K562 (cell line): Measurements from ENCODE around the gene TCF12. TPM values are rescaled to one million over a fixed set of nuclear protein-coding genes. Genes with fewer than 3 reads are reported as not detected.

Experiments
- HMGN3 ChIP-seq: IDR thresholded peaks from 2 replicates; pipeline ENCODE4 v1.6.1; 2011; ENCODE audit warnings: borderline replicate concordance, low read depth, mild to moderate bottlenecking, mixed read lengths, low read length; ENCODE audit not compliant: insufficient read length; ENCODE audit errors: extremely low read depth
- MLX ChIP-seq, 2 experiments: fragments of 450-650 bp in 1 of 2; sonication (generic) in 1 of 2; formaldehyde crosslinking; conservative IDR thresholded peaks; 2 replicates each; pipeline versions ENCODE4 v1.4.0 to v1.8.1; 2020 to 2022; ENCODE audit warnings: mild to moderate bottlenecking in 1 of 2, missing genetic modification reagents in 1 of 2
- RBM22 ChIP-seq: fragments of 200-400 bp; formaldehyde crosslinking; IDR thresholded peaks from 2 replicates; pipeline ENCODE4 v1.6.1; 2018; ENCODE audit warnings: low read length, low read depth; ENCODE audit not compliant: poor library complexity, severe bottlenecking
- REST ChIP-seq, 2 experiments: fragments of 450-650 bp; formaldehyde crosslinking in 1 of 2; IDR thresholded peaks; 2 replicates each; pipeline versions ENCODE4 v1.4.0 to v1.6.1; 2014 to 2020; ENCODE audit warnings: mild to moderate bottlenecking in 2 of 2, borderline replicate concordance in 1 of 2, low read depth in 1 of 2
- STAG1 ChIP-seq: sonication (generic); formaldehyde crosslinking; IDR thresholded peaks from 2 replicates; pipeline ENCODE4 v1.5.0; 2020; ENCODE audit warnings: missing genetic modification reagents, borderline replicate concordance
- ZNF12 ChIP-seq: sonication (generic); formaldehyde crosslinking; IDR thresholded peaks from 2 replicates; pipeline ENCODE4 v1.4.0; 2020; ENCODE audit warnings: mild to moderate bottlenecking, missing genetic modification reagents
- polyA plus RNA-seq, 8 experiments: library from polyadenylated mRNA; depleted of rRNA in 4 of 8; stranded (reverse) in 5 of 8; unstranded in 3 of 8; fragments of >200 nt; fragmentation: Nextera tagmentation in 2 of 8; fragmentation: Illumina TruSeq in 1 of 8; extraction: Ambion mirVana in 2 of 8; extraction: Trizol in 1 of 8; gene quantifications; 2 replicates each; pipeline versions ENCODE4 v1.2.1 to v1.2.3, GENCODE V29; 2011 to 2014; ENCODE audit warnings: inconsistent platforms in 1 of 8, missing spikeins in 1 of 8
- total RNA-seq, 7 experiments: library from RNA; depleted of rRNA in 6 of 7; stranded (reverse); fragments of >200 nt in 6 of 7; fragmentation: Illumina TruSeq in 2 of 7; extraction: Trizol in 2 of 7; gene quantifications; 2 replicates each; pipeline versions ENCODE4 v1.2.1 to v1.2.3, GENCODE V29; 2011 to 2021; ENCODE audit warnings: low replicate concordance in 1 of 7

Gene TCF12
- total and polyA plus RNA-seq, 9 of the 15 experiments (the other 6 are each of a cell fraction or from before 2014, with no cell fraction given): 10.5 to 132 (median 52.9) TPM

GRCh38 chr15:56869573-56869972 is 48.9 kb upstream of the TCF12 start (continued):
- TF ChIP-seq REST (IDR thresholded peaks at IDR 0.05; ENCODE audit: borderline replicate concordance) (peak; percentile 87), REST (CRISPR knock-in tag; IDR thresholded peaks at IDR 0.05; ENCODE audit: low read depth) (no peak), MLX (CRISPR knock-in tag; conservative IDR thresholded peaks at IDR 0.05) (no peak), STAG1 (CRISPR knock-in tag) (peak; percentile 12; the same call in 1 of the 2 replicates), ZNF12 (CRISPR knock-in tag) (no peak), RBM22 (no peak), HMGN3 (no peak)
- TF ChIP-seq, all 486 proteins: peak for 8
